ENCODE results near the gene EPHA3.

DNA sequence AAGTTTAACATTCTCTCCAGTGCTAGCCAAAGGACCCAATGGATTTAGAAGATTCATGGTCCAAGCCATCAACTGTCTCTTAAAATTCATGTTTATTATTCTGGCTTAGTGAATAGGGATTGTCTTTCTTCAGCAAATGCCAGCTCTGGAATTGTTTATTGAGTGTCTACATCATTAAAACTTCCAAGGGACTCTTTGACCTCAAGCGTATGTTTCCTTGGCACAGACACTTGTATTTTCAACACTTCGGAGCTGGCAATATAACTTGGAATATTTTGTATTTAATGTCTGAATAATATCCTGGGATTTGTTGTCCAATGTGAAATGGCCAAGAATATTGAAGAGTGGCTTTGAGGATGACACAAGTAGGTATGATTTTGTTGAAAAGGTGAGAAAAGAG is 204.2 kb downstream of the EPHA3 start:
- TF ChIP-seq GATA3 (IDR thresholded peaks at IDR 0.05; ENCODE audit: low read depth, low read length): no peak
- TF ChIP-seq GATA2 (IDR thresholded peaks at IDR 0.05; ENCODE audit: low read depth, low read length): no peak

All from SH-SY5Y (cell line).